Keratinocyte (primary cell): Measurements from ENCODE around the gene SETBP1. TPM values are rescaled to one million over a fixed set of nuclear protein-coding genes. Genes with fewer than 3 reads are reported as not detected.

ENCODE experiments used
- DNase-seq: peaks from one replicate; pipeline ENCODE4 v3.0.0-alpha.2; 2011; ENCODE audit warnings: low read depth, missing footprints, low spot score
- FAIRE-seq: peaks from 2 replicates; lab custom pipeline; 2011; peaks lifted over from hg19 to GRCh38; lab: Jason Lieb, UNC
- H2AFZ ChIP-seq: 2 replicates; pipeline ENCODE4 v1.6.0; 2012; ENCODE audit warnings: low read length, control low read depth, inconsistent platforms; ENCODE audit not compliant: control insufficient read depth
- H3K27ac ChIP-seq: 2 replicates; pipeline ENCODE4 v1.5.1; 2011; ENCODE audit warnings: low read length; ENCODE audit not compliant: control insufficient read depth, insufficient read depth
- H3K27me3 ChIP-seq: 3 replicates; pipeline ENCODE4 v1.6.0; 2011; ENCODE audit warnings: low read length; ENCODE audit not compliant: control insufficient read depth, insufficient read depth; ENCODE audit errors: extremely low read depth
- H3K36me3 ChIP-seq, 2 experiments: 2 replicates in 1 of 2; 3 replicates in 1 of 2; pipeline ENCODE4 v1.5.1; 2011; ENCODE audit warnings: low read length in 2 of 2, mild to moderate bottlenecking in 1 of 2; ENCODE audit not compliant: control insufficient read depth in 2 of 2, insufficient read depth in 2 of 2; ENCODE audit errors: extremely low read depth in 1 of 2
- H3K4me1 ChIP-seq: 3 replicates; pipeline ENCODE4 v1.5.1; 2011; ENCODE audit warnings: low read length; ENCODE audit not compliant: control insufficient read depth, insufficient read depth; ENCODE audit errors: extremely low read depth
- H3K4me2 ChIP-seq: 3 replicates; pipeline ENCODE4 v1.6.0; 2011; ENCODE audit warnings: low read depth, low read length; ENCODE audit not compliant: control insufficient read depth, insufficient read depth; ENCODE audit errors: extremely low read depth
- H3K4me3 ChIP-seq, 3 experiments: fragments of 200-600 bp in 1 of 3; sonication (generic) in 1 of 3; 2 replicates in 2 of 3; 3 replicates in 1 of 3; pipeline ENCODE4 v1.5.1; 2011 to 2016; ENCODE audit warnings: low read length in 3 of 3, mild to moderate bottlenecking in 3 of 3, control low read depth in 2 of 3, inconsistent platforms in 1 of 3, low read depth in 1 of 3, mixed read lengths in 1 of 3, mixed run types in 1 of 3, moderate library complexity in 1 of 3; ENCODE audit not compliant: control insufficient read depth in 2 of 3, insufficient read depth in 2 of 3; ENCODE audit errors: extremely low read depth in 1 of 3
- H3K79me2 ChIP-seq: 2 replicates; pipeline ENCODE4 v1.6.0; 2012; ENCODE audit warnings: low read length; ENCODE audit not compliant: control insufficient read depth, insufficient read depth
- H3K9ac ChIP-seq: 3 replicates; pipeline ENCODE4 v1.6.0; 2011; ENCODE audit warnings: low read length; ENCODE audit not compliant: control insufficient read depth, insufficient read depth; ENCODE audit errors: extremely low read depth
- H3K9me1 ChIP-seq: 3 replicates; pipeline ENCODE4 v1.6.0; 2011; ENCODE audit warnings: low read length; ENCODE audit not compliant: control insufficient read depth, insufficient read depth; ENCODE audit errors: extremely low read depth
- H3K9me3 ChIP-seq: 2 replicates; pipeline ENCODE4 v1.5.1; 2012; ENCODE audit warnings: low read depth, low read length; ENCODE audit not compliant: control insufficient read depth
- H4K20me1 ChIP-seq: 3 replicates; pipeline ENCODE4 v1.6.0; 2011; ENCODE audit warnings: low read length; ENCODE audit not compliant: control insufficient read depth, insufficient read depth; ENCODE audit errors: extremely low read depth
- CTCF ChIP-seq, 3 experiments: IDR thresholded peaks in 1 of 3; conservative IDR thresholded peaks in 1 of 3; optimal IDR thresholded peaks in 1 of 3; 2 replicates in 2 of 3; 3 replicates in 1 of 3; pipeline versions ENCODE3 to v1.5.1; 2011; ENCODE audit warnings: low read length in 3 of 3, mild to moderate bottlenecking in 3 of 3, moderate library complexity in 2 of 3, control low read depth in 1 of 3, inconsistent platforms in 1 of 3; ENCODE audit not compliant: insufficient read depth in 2 of 3; ENCODE audit errors: extremely low read depth in 1 of 3
- EZH2 ChIP-seq: IDR thresholded peaks from one replicate; pipeline ENCODE4 v1.6.1; 2012; ENCODE audit warnings: inconsistent platforms, mild to moderate bottlenecking, low read length, moderate library complexity
- dilution Hi-C: fragments of 300-500 bp; cut with MboI; formaldehyde crosslinking; loops from one replicate; pipeline ENCODE4 v1.7.0; 2020; ENCODE audit warnings: low sequenced_read_pairs; ENCODE audit not compliant: extremely low pct_ligation_motif_present
- polyA plus RNA-seq, 5 experiments: library from polyadenylated mRNA; depleted of rRNA in 3 of 5; stranded (reverse) in 3 of 5; stranded (forward) in 1 of 5; unstranded in 1 of 5; fragments of >200 nt; gene quantifications; 1 replicate in 1 of 5; 2 replicates in 3 of 5; 3 replicates in 1 of 5; pipeline versions ENCODE4 v1.2.1 to v1.2.3, GENCODE V29; 2011 to 2012; ENCODE audit warnings: missing spikeins in 2 of 5, low read depth in 1 of 5, low replicate concordance in 1 of 5

Gene SETBP1
- polyA plus RNA-seq, 1 donor (not counting 4 experiments of a cell fraction or from before 2014, with no cell fraction given): 3.3 TPM

- no peaks in the 10 kb centered on the region for H3K4me1 ChIP-seq
- no peaks in the 10 kb centered on the region for H3K27me3 ChIP-seq
- H3K79me2 ChIP-seq: no peaks in the 10 kb centered on the region
- no peak overlapping the region for H3K4me3 ChIP-seq
- no peak overlapping the region for H3K9ac ChIP-seq
- no peak overlapping the region for H2AFZ ChIP-seq
- DNase-seq (no peak), FAIRE-seq (no peak)
- TF ChIP-seq CTCF (optimal IDR thresholded peaks at IDR 0.05 in 1 of 3, IDR thresholded peaks at IDR 0.05 in 1 of 3, conservative IDR thresholded peaks at IDR 0.05 in 1 of 3; ENCODE audit: extremely low read depth in 1 of 3, insufficient read depth in 2 of 3, low read length in 3 of 3): no peak
- TF ChIP-seq EZH2: no peak
- no peaks in the 10 kb centered on the region for H4K20me1 ChIP-seq
- dilution Hi-C loops: no loop called here
- H3K4me2 ChIP-seq: no peak overlapping the region
- peaks cover 3 to 12% of the 10 kb centered on the region in 2 experiments for H3K36me3 ChIP-seq
- H3K27ac ChIP-seq: no peak overlapping the region
- H3K9me3 ChIP-seq: no peaks in the 10 kb centered on the region
- H3K9me1 ChIP-seq: no peaks in the 10 kb centered on the region
These were observed 276.8 kb downstream of the SETBP1 start for GRCh38 chr18:44957461-44957860.

- DNase-seq (no peak), FAIRE-seq (no peak)
- dilution Hi-C loops: no loop called here
- Histone ChIP-seq H3K4me3 (no peak overlapping the region), H4K20me1 (no peaks in the 10 kb centered on the region), H3K9ac (no peak overlapping the region), H3K9me3 (no peaks in the 10 kb centered on the region), H3K27me3 (no peaks in the 10 kb centered on the region), H3K79me2 (no peaks in the 10 kb centered on the region), H3K27ac (no peak overlapping the region), H2AFZ (no peak overlapping the region), H3K4me2 (no peak overlapping the region), H3K36me3 (peaks cover 0 to 7% of the 10 kb centered on the region in 2 experiments), H3K4me1 (no peaks in the 10 kb centered on the region), H3K9me1 (no peaks in the 10 kb centered on the region)
- no peak for TF ChIP-seq CTCF (optimal IDR thresholded peaks at IDR 0.05 in 1 of 3, IDR thresholded peaks at IDR 0.05 in 1 of 3, conservative IDR thresholded peaks at IDR 0.05 in 1 of 3; ENCODE audit: extremely low read depth in 1 of 3, insufficient read depth in 2 of 3, low read length in 3 of 3)
- TF ChIP-seq EZH2: no peak
These were observed 277.4 kb downstream of the SETBP1 start for GRCh38 chr18:44958040-44958439.
